WTC11 (cell line): ENCODE measurements around the gene APMAP. TPM values are rescaled to one million over a fixed set of nuclear protein-coding genes. Genes with fewer than 3 reads are reported as not detected.

Experiments used
- ATAC-seq: fragments of 200-7000 bp; cut with Tn5 transposase; 2 replicates; pipeline ENCODE4 v1.10.0; 2021; ENCODE audit warnings: mild to moderate bottlenecking, moderate library complexity
- CTCF ChIA-PET: fragments of 300-600 bp; sonication (Branson Sonifier 250); formaldehyde crosslinking; loops from one replicate; lab custom pipeline; 2021; ENCODE audit warnings: antibody characterized with exemption; lab: Charles Lee
- POLR2A ChIA-PET: fragments of 350-600 bp; sonication (Branson Sonifier 250); formaldehyde crosslinking; loops from one replicate; lab custom pipeline; 2021; ENCODE audit warnings: antibody characterized with exemption; lab: Charles Lee
- DNase-seq: peaks from one replicate; pipeline ENCODE4 v3.0.0; 2021; ENCODE audit warnings: low spot score
- H3K27ac Mint-ChIP-seq: 2 replicates; pipeline ENCODE4 v1.8.0; 2021; ENCODE audit warnings: mixed read lengths
- H3K27me3 Mint-ChIP-seq: 2 replicates; pipeline ENCODE4 v1.8.0; 2021; ENCODE audit warnings: low read depth, mild to moderate bottlenecking, moderate library complexity, mixed read lengths
- H3K36me3 Mint-ChIP-seq: 2 replicates; pipeline ENCODE4 v1.8.0; 2021; ENCODE audit warnings: mixed read lengths
- H3K4me1 Mint-ChIP-seq: 2 replicates; pipeline ENCODE4 v1.8.0; 2022; ENCODE audit warnings: mixed read lengths
- H3K4me3 Mint-ChIP-seq: 2 replicates; pipeline ENCODE4 v1.8.0; 2021; ENCODE audit warnings: mild to moderate bottlenecking, moderate library complexity, mixed read lengths
- H3K9me3 Mint-ChIP-seq: 2 replicates; pipeline ENCODE4 v1.8.0; 2021; ENCODE audit warnings: mixed read lengths
- ATF3 ChIP-seq: sonication (generic); formaldehyde crosslinking; conservative IDR thresholded peaks from 2 replicates; pipeline ENCODE4 v1.8.1; 2022; ENCODE audit warnings: mild to moderate bottlenecking, missing genetic modification reagents
- E2F4 ChIP-seq: sonication (generic); formaldehyde crosslinking; IDR thresholded peaks from 2 replicates; pipeline ENCODE4 v1.8.1; 2022; ENCODE audit warnings: low read depth, mild to moderate bottlenecking, moderate library complexity, missing genetic modification reagents, borderline replicate concordance
- ELF4 ChIP-seq: sonication (generic); formaldehyde crosslinking; IDR thresholded peaks from 2 replicates; pipeline ENCODE4 v1.8.1; 2022; ENCODE audit warnings: low read depth, mild to moderate bottlenecking, moderate library complexity, missing genetic modification reagents
- FOXJ3 ChIP-seq: sonication (generic); formaldehyde crosslinking; IDR thresholded peaks from 2 replicates; pipeline ENCODE4 v1.9.0; 2021; ENCODE audit warnings: missing genetic modification reagents, mild to moderate bottlenecking, borderline replicate concordance
- FOXP1 ChIP-seq: sonication (generic); formaldehyde crosslinking; IDR thresholded peaks from 2 replicates; pipeline ENCODE4 v1.8.0; 2022; ENCODE audit warnings: missing genetic modification reagents, mild to moderate bottlenecking, moderate library complexity, borderline replicate concordance
- GRHL2 ChIP-seq: fragments of 250-450 bp; sonication (Bioruptor Pico); IDR thresholded peaks from 2 replicates; pipeline ENCODE4 v1.8.0; 2022; ENCODE audit warnings: mild to moderate bottlenecking, moderate library complexity; ENCODE audit not compliant: insufficient replicate concordance, severe bottlenecking
- IRF2 ChIP-seq: sonication (generic); formaldehyde crosslinking; IDR thresholded peaks from 2 replicates; pipeline ENCODE4 v1.8.0; 2022; ENCODE audit warnings: low read depth, missing genetic modification reagents, borderline replicate concordance
- NR1H2 ChIP-seq: sonication (generic); formaldehyde crosslinking; IDR thresholded peaks from 2 replicates; pipeline ENCODE4 v1.9.0; 2021; ENCODE audit warnings: mild to moderate bottlenecking, moderate library complexity, missing genetic modification reagents
- NR2C2 ChIP-seq: sonication (generic); formaldehyde crosslinking; IDR thresholded peaks from 2 replicates; pipeline ENCODE4 v1.8.0; 2022; ENCODE audit warnings: mild to moderate bottlenecking, missing genetic modification reagents
- SOX15 ChIP-seq: fragments of 250-450 bp; sonication (Bioruptor Pico); IDR thresholded peaks from 2 replicates; pipeline ENCODE4 v1.9.0; 2021; ENCODE audit warnings: mild to moderate bottlenecking
- ZBTB43 ChIP-seq: sonication (generic); formaldehyde crosslinking; IDR thresholded peaks from 2 replicates; pipeline ENCODE4 v1.8.1; 2023; ENCODE audit warnings: mild to moderate bottlenecking, missing genetic modification reagents
- ZSCAN18 ChIP-seq: fragments of 250-450 bp; sonication (Bioruptor Pico); IDR thresholded peaks from 2 replicates; pipeline ENCODE4 v2.1.2; 2022; ENCODE audit warnings: mild to moderate bottlenecking, moderate library complexity
- total RNA-seq: library from RNA; stranded (reverse); gene quantifications from 3 replicates; pipeline ENCODE4 v1.2.3, GENCODE V29; 2021
- TF ChIP-seq, protein P1 (sequence below): fragments of 250-450 bp; sonication (Bioruptor Pico); IDR thresholded peaks from 2 replicates; pipeline ENCODE4 v1.8.0; 2021; ENCODE audit warnings: mild to moderate bottlenecking
- TF ChIP-seq, protein P2 (sequence below): sonication (generic); formaldehyde crosslinking; IDR thresholded peaks from 2 replicates; pipeline ENCODE4 v1.8.0; 2022; ENCODE audit warnings: missing genetic modification reagents
- TF ChIP-seq, protein P3 (sequence below): sonication (generic); formaldehyde crosslinking; conservative IDR thresholded peaks from 2 replicates; pipeline ENCODE4 v1.8.1; 2023; ENCODE audit warnings: mild to moderate bottlenecking, low read depth, missing genetic modification reagents, moderate library complexity

The APMAP gene
- total RNA-seq, 1 experiment from 2014 or later, result 55.3 TPM

DNA sequence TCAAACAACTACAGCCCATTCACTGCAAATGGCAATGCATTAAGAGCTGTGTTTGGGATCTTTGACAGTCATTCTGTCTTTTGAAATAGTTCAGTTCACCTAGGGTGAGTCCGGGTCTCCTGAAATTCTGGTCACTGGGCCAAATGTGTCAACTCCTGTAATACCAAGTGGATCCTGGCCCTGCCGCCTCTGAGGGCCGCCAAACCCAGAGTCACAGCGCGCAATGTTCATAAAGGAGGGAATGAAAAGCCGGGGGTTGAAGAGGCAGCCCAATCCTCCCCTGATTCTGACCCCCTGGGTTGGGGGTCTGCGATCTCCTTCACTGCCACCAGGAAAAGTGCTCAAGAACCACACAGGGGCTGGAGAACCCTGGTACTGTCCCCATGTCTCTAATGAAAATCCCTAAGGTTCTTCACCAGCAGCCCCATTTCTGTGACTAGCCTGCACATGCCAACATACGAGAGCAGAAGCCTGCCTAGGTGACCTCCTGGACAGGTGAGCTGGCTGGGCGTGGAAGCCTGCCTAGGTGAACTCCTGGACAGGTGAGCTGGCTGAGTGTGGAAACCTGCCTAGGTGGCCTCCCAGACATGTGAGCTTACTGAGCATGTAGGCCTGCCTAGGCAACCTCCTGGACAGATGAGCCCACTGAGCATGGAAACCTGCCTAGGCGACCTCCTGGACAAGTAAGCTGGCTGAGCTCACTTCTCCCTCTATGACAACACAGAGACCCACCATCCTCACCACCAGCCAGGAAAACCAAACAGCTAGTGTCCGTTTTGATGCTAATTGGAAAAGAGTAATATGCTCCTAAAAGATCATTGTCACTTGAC lies 16.1 kb upstream of the APMAP start (continued):
- TF ChIP-seq E2F4 (no peak), SOX15 (CRISPR knock-in tag) (no peak)

DNA sequence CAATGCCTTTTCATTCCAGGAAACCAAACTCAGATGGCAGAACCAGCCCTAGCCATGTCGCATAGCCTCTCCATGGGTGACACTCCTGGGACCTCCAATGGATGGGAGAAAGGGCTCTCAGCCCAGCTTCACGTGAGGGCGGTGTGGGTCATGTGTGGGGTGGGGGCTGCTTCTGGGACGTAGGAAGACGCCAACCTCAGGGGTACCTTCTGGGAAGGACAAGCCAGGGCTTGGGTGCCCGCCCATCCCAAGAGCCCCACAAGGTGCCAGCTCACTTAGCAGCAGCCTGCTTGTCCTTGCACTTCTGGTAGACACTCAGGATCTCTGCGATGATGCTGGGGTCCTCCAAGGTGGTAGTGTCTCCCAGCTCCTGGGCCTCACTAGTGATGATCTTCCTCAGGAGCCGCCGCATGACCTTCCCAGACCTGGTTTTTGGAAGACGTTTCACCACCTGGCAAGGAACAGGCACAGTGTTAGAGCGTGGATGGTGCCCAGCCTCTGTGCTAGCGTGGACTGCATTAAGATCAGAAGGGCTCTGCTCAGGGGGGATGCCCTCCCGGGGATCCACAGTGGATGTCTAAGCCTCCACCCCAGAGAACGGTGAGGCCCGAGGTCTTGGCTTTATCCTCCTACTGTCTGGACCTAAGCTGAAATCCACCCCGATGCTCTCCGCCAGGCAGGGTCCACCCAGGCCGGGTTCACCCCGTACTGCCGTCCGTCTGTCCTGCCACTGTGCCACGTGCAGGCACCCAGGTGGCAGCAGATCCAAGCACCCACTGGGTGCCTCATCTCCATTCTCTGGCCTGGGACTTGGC lies 15.1 kb upstream of the APMAP start:
- peaks cover 4% of the 10 kb centered on the region; the same call in 1 of the 2 replicates for H3K27me3 Mint-ChIP-seq
- H3K9me3 Mint-ChIP-seq, result peaks cover 4% of the 10 kb centered on the region
- H3K27ac Mint-ChIP-seq, result no peak overlapping the region
- DNase-seq (no peak), ATAC-seq (no peak)
- no peaks in the 10 kb centered on the region for H3K4me1 Mint-ChIP-seq
- H3K36me3 Mint-ChIP-seq, result no peaks in the 10 kb centered on the region
- H3K4me3 Mint-ChIP-seq, result no peak overlapping the region
- ChIA-PET CTCF (no interaction called here), POLR2A (no interaction called here)
- TF ChIP-seq, protein P1, sequence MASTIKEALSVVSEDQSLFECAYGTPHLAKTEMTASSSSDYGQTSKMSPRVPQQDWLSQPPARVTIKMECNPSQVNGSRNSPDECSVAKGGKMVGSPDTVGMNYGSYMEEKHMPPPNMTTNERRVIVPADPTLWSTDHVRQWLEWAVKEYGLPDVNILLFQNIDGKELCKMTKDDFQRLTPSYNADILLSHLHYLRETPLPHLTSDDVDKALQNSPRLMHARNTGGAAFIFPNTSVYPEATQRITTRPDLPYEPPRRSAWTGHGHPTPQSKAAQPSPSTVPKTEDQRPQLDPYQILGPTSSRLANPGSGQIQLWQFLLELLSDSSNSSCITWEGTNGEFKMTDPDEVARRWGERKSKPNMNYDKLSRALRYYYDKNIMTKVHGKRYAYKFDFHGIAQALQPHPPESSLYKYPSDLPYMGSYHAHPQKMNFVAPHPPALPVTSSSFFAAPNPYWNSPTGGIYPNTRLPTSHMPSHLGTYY (CRISPR knock-in tag), result no peak
- TF ChIP-seq, protein P2, sequence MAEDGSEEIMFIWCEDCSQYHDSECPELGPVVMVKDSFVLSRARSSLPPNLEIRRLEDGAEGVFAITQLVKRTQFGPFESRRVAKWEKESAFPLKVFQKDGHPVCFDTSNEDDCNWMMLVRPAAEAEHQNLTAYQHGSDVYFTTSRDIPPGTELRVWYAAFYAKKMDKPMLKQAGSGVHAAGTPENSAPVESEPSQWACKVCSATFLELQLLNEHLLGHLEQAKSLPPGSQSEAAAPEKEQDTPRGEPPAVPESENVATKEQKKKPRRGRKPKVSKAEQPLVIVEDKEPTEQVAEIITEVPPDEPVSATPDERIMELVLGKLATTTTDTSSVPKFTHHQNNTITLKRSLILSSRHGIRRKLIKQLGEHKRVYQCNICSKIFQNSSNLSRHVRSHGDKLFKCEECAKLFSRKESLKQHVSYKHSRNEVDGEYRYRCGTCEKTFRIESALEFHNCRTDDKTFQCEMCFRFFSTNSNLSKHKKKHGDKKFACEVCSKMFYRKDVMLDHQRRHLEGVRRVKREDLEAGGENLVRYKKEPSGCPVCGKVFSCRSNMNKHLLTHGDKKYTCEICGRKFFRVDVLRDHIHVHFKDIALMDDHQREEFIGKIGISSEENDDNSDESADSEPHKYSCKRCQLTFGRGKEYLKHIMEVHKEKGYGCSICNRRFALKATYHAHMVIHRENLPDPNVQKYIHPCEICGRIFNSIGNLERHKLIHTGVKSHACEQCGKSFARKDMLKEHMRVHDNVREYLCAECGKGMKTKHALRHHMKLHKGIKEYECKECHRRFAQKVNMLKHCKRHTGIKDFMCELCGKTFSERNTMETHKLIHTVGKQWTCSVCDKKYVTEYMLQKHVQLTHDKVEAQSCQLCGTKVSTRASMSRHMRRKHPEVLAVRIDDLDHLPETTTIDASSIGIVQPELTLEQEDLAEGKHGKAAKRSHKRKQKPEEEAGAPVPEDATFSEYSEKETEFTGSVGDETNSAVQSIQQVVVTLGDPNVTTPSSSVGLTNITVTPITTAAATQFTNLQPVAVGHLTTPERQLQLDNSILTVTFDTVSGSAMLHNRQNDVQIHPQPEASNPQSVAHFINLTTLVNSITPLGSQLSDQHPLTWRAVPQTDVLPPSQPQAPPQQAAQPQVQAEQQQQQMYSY (CRISPR knock-in tag), result no peak
- TF ChIP-seq NR1H2 (CRISPR knock-in tag), result no peak
- no peak for TF ChIP-seq NR2C2 (CRISPR knock-in tag)
- no peak for TF ChIP-seq FOXP1 (CRISPR knock-in tag)
- no peak for TF ChIP-seq ZBTB43 (CRISPR knock-in tag)
- TF ChIP-seq ATF3 (CRISPR knock-in tag), result no peak
- no peak for TF ChIP-seq GRHL2 (CRISPR knock-in tag)

- Mint-ChIP-seq H3K9me3 (peaks cover 8% of the 10 kb centered on the region), H3K27me3 (peaks cover 4% of the 10 kb centered on the region; the same call in 1 of the 2 replicates), H3K27ac (no peak overlapping the region), H3K4me1 (no peaks in the 10 kb centered on the region), H3K4me3 (no peak overlapping the region), H3K36me3 (no peaks in the 10 kb centered on the region)
- DNase-seq (no peak), ATAC-seq (no peak)
- CTCF ChIA-PET, result no interaction called here
- POLR2A ChIA-PET, result no interaction called here
- TF ChIP-seq IRF2 (CRISPR knock-in tag) (no peak), ZSCAN18 (CRISPR knock-in tag) (no peak), ELF4 (CRISPR knock-in tag) (no peak), FOXJ3 (CRISPR knock-in tag) (no peak)
- TF ChIP-seq, protein P3, sequence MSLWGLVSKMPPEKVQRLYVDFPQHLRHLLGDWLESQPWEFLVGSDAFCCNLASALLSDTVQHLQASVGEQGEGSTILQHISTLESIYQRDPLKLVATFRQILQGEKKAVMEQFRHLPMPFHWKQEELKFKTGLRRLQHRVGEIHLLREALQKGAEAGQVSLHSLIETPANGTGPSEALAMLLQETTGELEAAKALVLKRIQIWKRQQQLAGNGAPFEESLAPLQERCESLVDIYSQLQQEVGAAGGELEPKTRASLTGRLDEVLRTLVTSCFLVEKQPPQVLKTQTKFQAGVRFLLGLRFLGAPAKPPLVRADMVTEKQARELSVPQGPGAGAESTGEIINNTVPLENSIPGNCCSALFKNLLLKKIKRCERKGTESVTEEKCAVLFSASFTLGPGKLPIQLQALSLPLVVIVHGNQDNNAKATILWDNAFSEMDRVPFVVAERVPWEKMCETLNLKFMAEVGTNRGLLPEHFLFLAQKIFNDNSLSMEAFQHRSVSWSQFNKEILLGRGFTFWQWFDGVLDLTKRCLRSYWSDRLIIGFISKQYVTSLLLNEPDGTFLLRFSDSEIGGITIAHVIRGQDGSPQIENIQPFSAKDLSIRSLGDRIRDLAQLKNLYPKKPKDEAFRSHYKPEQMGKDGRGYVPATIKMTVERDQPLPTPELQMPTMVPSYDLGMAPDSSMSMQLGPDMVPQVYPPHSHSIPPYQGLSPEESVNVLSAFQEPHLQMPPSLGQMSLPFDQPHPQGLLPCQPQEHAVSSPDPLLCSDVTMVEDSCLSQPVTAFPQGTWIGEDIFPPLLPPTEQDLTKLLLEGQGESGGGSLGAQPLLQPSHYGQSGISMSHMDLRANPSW (CRISPR knock-in tag), result no peak
These were observed 14.0 kb upstream of the APMAP start for GRCh38 chr20:25006431-25007167.
